ENCODE measurements around the gene MRPS15. TPM values are rescaled to one million over a fixed set of nuclear protein-coding genes. Genes with fewer than 3 reads are reported as not detected.

Gene MRPS15
- total and polyA plus RNA-seq, 4 donors: 41.8 to 95.0 (median 59.8) TPM

DNA sequence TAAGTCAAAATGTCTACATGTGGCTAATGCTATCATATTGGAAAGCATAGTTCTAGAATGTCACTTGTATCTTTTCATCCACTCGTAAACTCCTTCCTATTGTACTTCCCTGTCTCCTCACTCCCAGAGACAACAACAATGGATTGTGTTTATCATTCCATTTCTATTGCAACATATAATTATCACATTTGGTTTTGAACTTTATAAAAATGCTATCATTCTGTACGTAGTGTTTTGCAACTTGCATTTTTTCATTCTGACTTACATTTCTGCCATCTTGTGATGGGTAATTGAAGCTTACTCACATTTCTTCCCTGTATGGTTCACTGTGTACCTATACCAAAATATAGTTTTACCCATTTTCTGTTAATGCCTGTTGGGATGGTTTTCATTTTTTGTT is 33.0 kb upstream of the MRPS15 start:
- no peak for DNase-seq (ENCODE audit: low spot score)
- Histone ChIP-seq H3K27me3 (ENCODE audit: control insufficient read depth in 4 of 4, insufficient read depth in 4 of 4, low read length in 3 of 4) (no peaks in the 10 kb centered on the region), H3K4me3 (ENCODE audit: low read depth in 1 of 3, low read length in 3 of 3) (no peak overlapping the region), H3K4me1 (ENCODE audit: control insufficient read depth in 4 of 4, insufficient read depth in 4 of 4, low read length in 3 of 4) (no peaks in the 10 kb centered on the region), H3K27ac (ENCODE audit: low read depth in 1 of 2, low read length in 2 of 2) (no peak overlapping the region), H3K9ac (ENCODE audit: low read depth in 1 of 2, low read length in 2 of 2) (no peak overlapping the region), H3K36me3 (ENCODE audit: control insufficient read depth in 4 of 4, insufficient read depth in 3 of 4, low read depth in 1 of 4, low read length in 3 of 4) (no peaks in the 10 kb centered on the region), H3K9me3 (ENCODE audit: control insufficient read depth in 4 of 4, low read length in 3 of 4) (no peaks in the 10 kb centered on the region)
- TF ChIP-seq, protein P1, sequence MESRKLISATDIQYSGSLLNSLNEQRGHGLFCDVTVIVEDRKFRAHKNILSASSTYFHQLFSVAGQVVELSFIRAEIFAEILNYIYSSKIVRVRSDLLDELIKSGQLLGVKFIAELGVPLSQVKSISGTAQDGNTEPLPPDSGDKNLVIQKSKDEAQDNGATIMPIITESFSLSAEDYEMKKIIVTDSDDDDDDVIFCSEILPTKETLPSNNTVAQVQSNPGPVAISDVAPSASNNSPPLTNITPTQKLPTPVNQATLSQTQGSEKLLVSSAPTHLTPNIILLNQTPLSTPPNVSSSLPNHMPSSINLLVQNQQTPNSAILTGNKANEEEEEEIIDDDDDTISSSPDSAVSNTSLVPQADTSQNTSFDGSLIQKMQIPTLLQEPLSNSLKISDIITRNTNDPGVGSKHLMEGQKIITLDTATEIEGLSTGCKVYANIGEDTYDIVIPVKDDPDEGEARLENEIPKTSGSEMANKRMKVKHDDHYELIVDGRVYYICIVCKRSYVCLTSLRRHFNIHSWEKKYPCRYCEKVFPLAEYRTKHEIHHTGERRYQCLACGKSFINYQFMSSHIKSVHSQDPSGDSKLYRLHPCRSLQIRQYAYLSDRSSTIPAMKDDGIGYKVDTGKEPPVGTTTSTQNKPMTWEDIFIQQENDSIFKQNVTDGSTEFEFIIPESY (IDR thresholded peaks at IDR 0.05): no peak
- WGBS: 87% methylated on average over 2 of the region's 2 CpGs

DNA sequence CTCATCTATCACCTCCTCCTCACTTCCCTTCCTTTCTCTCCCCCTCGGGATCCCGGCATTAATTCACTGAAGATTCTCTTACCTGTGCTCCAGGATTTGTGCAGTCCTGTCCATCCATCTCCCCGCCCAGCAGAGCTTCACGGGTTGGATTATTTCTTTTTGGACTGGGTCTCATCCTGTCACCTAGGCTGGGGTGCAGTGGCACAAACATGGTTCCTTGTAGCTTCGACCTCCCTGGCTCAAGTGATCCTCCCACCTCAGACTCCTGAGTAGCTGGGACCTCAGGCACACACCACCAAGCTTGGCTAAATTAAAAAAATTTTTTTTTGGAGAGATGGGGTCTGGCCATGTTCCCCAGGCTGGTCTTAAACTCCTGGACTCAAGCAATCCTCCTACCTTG is 30.8 kb upstream of the MRPS15 start:
- H3K4me3 ChIP-seq (ENCODE audit: low read depth in 1 of 3, low read length in 3 of 3): no peak overlapping the region
- WGBS: 91% methylated on average over 5 of the region's 5 CpGs
- no peaks in the 10 kb centered on the region for H3K27me3 ChIP-seq (ENCODE audit: control insufficient read depth in 4 of 4, insufficient read depth in 4 of 4, low read length in 3 of 4)
- TF ChIP-seq, protein P2, sequence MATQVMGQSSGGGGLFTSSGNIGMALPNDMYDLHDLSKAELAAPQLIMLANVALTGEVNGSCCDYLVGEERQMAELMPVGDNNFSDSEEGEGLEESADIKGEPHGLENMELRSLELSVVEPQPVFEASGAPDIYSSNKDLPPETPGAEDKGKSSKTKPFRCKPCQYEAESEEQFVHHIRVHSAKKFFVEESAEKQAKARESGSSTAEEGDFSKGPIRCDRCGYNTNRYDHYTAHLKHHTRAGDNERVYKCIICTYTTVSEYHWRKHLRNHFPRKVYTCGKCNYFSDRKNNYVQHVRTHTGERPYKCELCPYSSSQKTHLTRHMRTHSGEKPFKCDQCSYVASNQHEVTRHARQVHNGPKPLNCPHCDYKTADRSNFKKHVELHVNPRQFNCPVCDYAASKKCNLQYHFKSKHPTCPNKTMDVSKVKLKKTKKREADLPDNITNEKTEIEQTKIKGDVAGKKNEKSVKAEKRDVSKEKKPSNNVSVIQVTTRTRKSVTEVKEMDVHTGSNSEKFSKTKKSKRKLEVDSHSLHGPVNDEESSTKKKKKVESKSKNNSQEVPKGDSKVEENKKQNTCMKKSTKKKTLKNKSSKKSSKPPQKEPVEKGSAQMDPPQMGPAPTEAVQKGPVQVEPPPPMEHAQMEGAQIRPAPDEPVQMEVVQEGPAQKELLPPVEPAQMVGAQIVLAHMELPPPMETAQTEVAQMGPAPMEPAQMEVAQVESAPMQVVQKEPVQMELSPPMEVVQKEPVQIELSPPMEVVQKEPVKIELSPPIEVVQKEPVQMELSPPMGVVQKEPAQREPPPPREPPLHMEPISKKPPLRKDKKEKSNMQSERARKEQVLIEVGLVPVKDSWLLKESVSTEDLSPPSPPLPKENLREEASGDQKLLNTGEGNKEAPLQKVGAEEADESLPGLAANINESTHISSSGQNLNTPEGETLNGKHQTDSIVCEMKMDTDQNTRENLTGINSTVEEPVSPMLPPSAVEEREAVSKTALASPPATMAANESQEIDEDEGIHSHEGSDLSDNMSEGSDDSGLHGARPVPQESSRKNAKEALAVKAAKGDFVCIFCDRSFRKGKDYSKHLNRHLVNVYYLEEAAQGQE (IDR thresholded peaks at IDR 0.05): no peak
- TF ChIP-seq RAD21 (IDR thresholded peaks at IDR 0.05) (no peak), NR2F2 (IDR thresholded peaks at IDR 0.05) (no peak), HNF4G (IDR thresholded peaks at IDR 0.05) (no peak), FOXA1 (IDR thresholded peaks at IDR 0.05) (no peak), SP1 (IDR thresholded peaks at IDR 0.05) (no peak), RXRA (IDR thresholded peaks at IDR 0.05) (no peak), EGR1 (IDR thresholded peaks at IDR 0.05; ENCODE audit: low read depth in 2 of 2) (no peak), HNF4A (conservative IDR thresholded peaks at IDR 0.05) (no peak), FOXA2 (IDR thresholded peaks at IDR 0.05) (no peak), TAF1 (conservative IDR thresholded peaks at IDR 0.05) (no peak), GABPA (IDR thresholded peaks at IDR 0.05 in 1 of 2, conservative IDR thresholded peaks at IDR 0.05 in 1 of 2) (no peak), YY1 (IDR thresholded peaks at IDR 0.05) (no peak), JUND (IDR thresholded peaks at IDR 0.05) (no peak)
- TF ChIP-seq, protein P3, sequence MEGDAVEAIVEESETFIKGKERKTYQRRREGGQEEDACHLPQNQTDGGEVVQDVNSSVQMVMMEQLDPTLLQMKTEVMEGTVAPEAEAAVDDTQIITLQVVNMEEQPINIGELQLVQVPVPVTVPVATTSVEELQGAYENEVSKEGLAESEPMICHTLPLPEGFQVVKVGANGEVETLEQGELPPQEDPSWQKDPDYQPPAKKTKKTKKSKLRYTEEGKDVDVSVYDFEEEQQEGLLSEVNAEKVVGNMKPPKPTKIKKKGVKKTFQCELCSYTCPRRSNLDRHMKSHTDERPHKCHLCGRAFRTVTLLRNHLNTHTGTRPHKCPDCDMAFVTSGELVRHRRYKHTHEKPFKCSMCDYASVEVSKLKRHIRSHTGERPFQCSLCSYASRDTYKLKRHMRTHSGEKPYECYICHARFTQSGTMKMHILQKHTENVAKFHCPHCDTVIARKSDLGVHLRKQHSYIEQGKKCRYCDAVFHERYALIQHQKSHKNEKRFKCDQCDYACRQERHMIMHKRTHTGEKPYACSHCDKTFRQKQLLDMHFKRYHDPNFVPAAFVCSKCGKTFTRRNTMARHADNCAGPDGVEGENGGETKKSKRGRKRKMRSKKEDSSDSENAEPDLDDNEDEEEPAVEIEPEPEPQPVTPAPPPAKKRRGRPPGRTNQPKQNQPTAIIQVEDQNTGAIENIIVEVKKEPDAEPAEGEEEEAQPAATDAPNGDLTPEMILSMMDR (IDR thresholded peaks at IDR 0.05; ENCODE audit: low read depth, low read length, missing input control): no peak
- TF ChIP-seq, protein P1 (IDR thresholded peaks at IDR 0.05): no peak
- TF ChIP-seq, protein P4, sequence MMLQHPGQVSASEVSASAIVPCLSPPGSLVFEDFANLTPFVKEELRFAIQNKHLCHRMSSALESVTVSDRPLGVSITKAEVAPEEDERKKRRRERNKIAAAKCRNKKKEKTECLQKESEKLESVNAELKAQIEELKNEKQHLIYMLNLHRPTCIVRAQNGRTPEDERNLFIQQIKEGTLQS (IDR thresholded peaks at IDR 0.05): no peak
- TF ChIP-seq, protein P5, sequence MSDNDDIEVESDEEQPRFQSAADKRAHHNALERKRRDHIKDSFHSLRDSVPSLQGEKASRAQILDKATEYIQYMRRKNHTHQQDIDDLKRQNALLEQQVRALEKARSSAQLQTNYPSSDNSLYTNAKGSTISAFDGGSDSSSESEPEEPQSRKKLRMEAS (IDR thresholded peaks at IDR 0.05): no peak
- no peaks in the 10 kb centered on the region for H3K36me3 ChIP-seq (ENCODE audit: control insufficient read depth in 4 of 4, insufficient read depth in 3 of 4, low read depth in 1 of 4, low read length in 3 of 4)
- H3K9ac ChIP-seq (ENCODE audit: low read depth in 1 of 2, low read length in 2 of 2): no peak overlapping the region
- H3K9me3 ChIP-seq (ENCODE audit: control insufficient read depth in 4 of 4, low read length in 3 of 4): no peaks in the 10 kb centered on the region
- H3K27ac ChIP-seq (ENCODE audit: low read depth in 1 of 2, low read length in 2 of 2): no peak overlapping the region
- H3K4me1 ChIP-seq (ENCODE audit: control insufficient read depth in 4 of 4, insufficient read depth in 4 of 4, low read length in 3 of 4): no peaks in the 10 kb centered on the region
- DNase-seq (ENCODE audit: low spot score): no peak
